HepG2 (cell line): Measurements from ENCODE around the gene PAX7. TPM values are rescaled to one million over a fixed set of nuclear protein-coding genes. Genes with fewer than 3 reads are reported as not detected.

Experiments used
- ATAC-seq: fragments of 200-7000 bp; cut with Tn5 transposase; 3 replicates; pipeline ENCODE4 v1.9.1; 2020; ENCODE audit warnings: mild to moderate bottlenecking, moderate library complexity
- BruUV-seq: library from RNA; stranded (reverse); fragments of 400-500 nt; replicated peaks from 2 replicates; lab custom pipeline; 2021; lab: Mats Ljungman, UMichigan
- CTCF ChIA-PET: fragments of 300-600 bp; formaldehyde crosslinking; extraction: SDS; loops from one replicate; lab custom pipeline; 2021; ENCODE audit warnings: low total read pairs, inconsistent platforms, low intra/inter-chr PET ratio; lab: Yijun Ruan, JAX
- POLR2A ChIA-PET: fragments of 350-600 bp; sonication (Branson Sonifier 250); formaldehyde crosslinking; loops from one replicate; lab custom pipeline; 2020; ENCODE audit warnings: antibody characterized with exemption, inconsistent platforms; lab: Yijun Ruan, JAX
- DNase-seq: peaks from one replicate; pipeline ENCODE4 v3.0.0-alpha.2; 2015; ENCODE audit warnings: low spot score
- FAIRE-seq: peaks from 3 replicates; lab custom pipeline; 2011; peaks lifted over from hg19 to GRCh38; lab: Jason Lieb, UNC
- H2AFZ ChIP-seq: one replicate; pipeline ENCODE4 v1.6.1; 2011; ENCODE audit warnings: low read length, inconsistent platforms
- H3K27ac ChIP-seq: fragments of 300-600 bp; 3 replicates; pipeline ENCODE4 v1.8.0; 2011; ENCODE audit warnings: mixed run types, mild to moderate bottlenecking, mixed read lengths, low read length, inconsistent platforms; ENCODE audit not compliant: insufficient read depth; ENCODE audit errors: extremely low read length
- H3K27me3 ChIP-seq, 2 experiments: fragments of 200-600 bp in 1 of 2; 2 replicates in 1 of 2; 3 replicates in 1 of 2; pipeline versions ENCODE4 v1.6.0 to v1.8.0; 2011; ENCODE audit warnings: low read length in 2 of 2, mild to moderate bottlenecking in 2 of 2, moderate library complexity in 2 of 2, inconsistent platforms in 1 of 2; ENCODE audit not compliant: insufficient read depth in 2 of 2, control insufficient read depth in 1 of 2
- H3K36me3 ChIP-seq, 2 experiments: fragments of 200-600 bp in 1 of 2; replicated peaks in 1 of 2; 2 replicates in 1 of 2; 3 replicates in 1 of 2; pipeline versions ENCODE4 v1.5.1 to v1.8.0; 2011; ENCODE audit warnings: low read length in 2 of 2, inconsistent platforms in 1 of 2; ENCODE audit not compliant: insufficient read depth in 2 of 2, control insufficient read depth in 1 of 2
- H3K4me1 ChIP-seq: 2 replicates; pipeline ENCODE4 v1.5.1; 2012; ENCODE audit warnings: low read length, inconsistent platforms; ENCODE audit not compliant: insufficient read depth
- H3K4me2 ChIP-seq: 2 replicates; pipeline ENCODE4 v1.6.0; 2011; ENCODE audit warnings: low read depth, low read length, inconsistent platforms
- H3K4me3 ChIP-seq, 3 experiments: fragments of 200-600 bp in 1 of 3; sonication (generic), shearing (Covaris generic) in 1 of 3; replicated peaks in 1 of 3; 2 replicates each; pipeline ENCODE4 v1.5.1; 2011 to 2016; ENCODE audit warnings: low read length in 3 of 3, inconsistent platforms in 2 of 3, low read depth in 2 of 3, mild to moderate bottlenecking in 2 of 3, control low read depth in 1 of 3, mixed read lengths in 1 of 3; ENCODE audit not compliant: insufficient read depth in 1 of 3
- H3K79me2 ChIP-seq: one replicate; pipeline ENCODE4 v1.6.1; 2011; ENCODE audit warnings: low read length, inconsistent platforms; ENCODE audit not compliant: insufficient read depth
- H3K9ac ChIP-seq: 2 replicates; pipeline ENCODE4 v1.6.0; 2011; ENCODE audit warnings: mild to moderate bottlenecking, low read depth, low read length, inconsistent platforms; ENCODE audit not compliant: insufficient read depth
- H3K9me3 ChIP-seq: 2 replicates; pipeline ENCODE4 v1.5.1; 2012; ENCODE audit warnings: mild to moderate bottlenecking, low read length
- H4K20me1 ChIP-seq: 2 replicates; pipeline ENCODE4 v1.6.0; 2011; ENCODE audit warnings: inconsistent platforms, mild to moderate bottlenecking, low read length, moderate library complexity; ENCODE audit not compliant: insufficient read depth
- GFI1 ChIP-seq: sonication (generic); formaldehyde crosslinking; IDR thresholded peaks from 2 replicates; pipeline ENCODE4 v1.5.0; 2020; ENCODE audit warnings: missing genetic modification reagents, mild to moderate bottlenecking, borderline replicate concordance
- IKZF4 ChIP-seq: sonication (generic); formaldehyde crosslinking; IDR thresholded peaks from 2 replicates; pipeline ENCODE4 v1.5.1; 2020; ENCODE audit warnings: borderline replicate concordance, mild to moderate bottlenecking, low read depth, missing genetic modification reagents; ENCODE audit errors: not compliant biosample characterization
- PTBP1 ChIP-seq: fragments of 200-400 bp; formaldehyde crosslinking; IDR thresholded peaks from 2 replicates; pipeline ENCODE4 v1.6.1; 2018; ENCODE audit warnings: low read length, low read depth; ENCODE audit not compliant: poor library complexity, severe bottlenecking
- SNAPC2 ChIP-seq: sonication (generic); formaldehyde crosslinking; IDR thresholded peaks from 2 replicates; pipeline ENCODE4 v1.8.1; 2022; ENCODE audit warnings: mild to moderate bottlenecking, missing genetic modification reagents
- ZNF768 ChIP-seq: sonication (generic); formaldehyde crosslinking; IDR thresholded peaks from 2 replicates; pipeline ENCODE4 v1.4.0; 2020; ENCODE audit warnings: missing genetic modification reagents
- WGBS: methylation state at CpG from one replicate; pipeline ENCODE4 v1.1.6; 2017; ENCODE audit warnings: low lambda C conversion rate; 5-methylcytosine and 5-hydroxymethylcytosine counted together
- in situ Hi-C: cut with HindIII; loops from 2 replicates; pipeline ENCODE4 v1.10.0; 2017; ENCODE audit warnings: low pct_unique_long_range_greater_than_20kb; ENCODE audit not compliant: extremely low pct_ligation_motif_present
- intact Hi-C: fragments of 100-400 bp; cut with micrococcal nuclease; formaldehyde crosslinking; loops from one replicate; pipeline ENCODE4 v1.10.0; 2022; ENCODE audit not compliant: unreplicated experiment
- polyA plus RNA-seq, 8 experiments: library from polyadenylated mRNA; depleted of rRNA in 3 of 8; stranded (reverse) in 7 of 8; unstranded in 1 of 8; fragments of >200 nt; fragmentation: Illumina TruSeq in 4 of 8; extraction: Trizol in 4 of 8; gene quantifications; 2 replicates each; pipeline versions ENCODE4 v1.2.1 to v1.2.3, GENCODE V29; 2011 to 2016; ENCODE audit warnings: low read depth in 4 of 8, missing spikeins in 1 of 8, mixed read lengths in 1 of 8; ENCODE audit not compliant: insufficient read depth in 1 of 8
- total RNA-seq, 5 experiments: library from RNA; depleted of rRNA; stranded (reverse); fragments of >200 nt; fragmentation: Illumina TruSeq; extraction: Trizol; gene quantifications; 2 replicates each; pipeline ENCODE4 v1.2.3, GENCODE V29; 2016; ENCODE audit warnings: low read depth in 1 of 5

PAX7 gene
- total and polyA plus RNA-seq, 2 of the 13 experiments (the other 11 are each of a cell fraction or from before 2014, with no cell fraction given) = not detected

DNA sequence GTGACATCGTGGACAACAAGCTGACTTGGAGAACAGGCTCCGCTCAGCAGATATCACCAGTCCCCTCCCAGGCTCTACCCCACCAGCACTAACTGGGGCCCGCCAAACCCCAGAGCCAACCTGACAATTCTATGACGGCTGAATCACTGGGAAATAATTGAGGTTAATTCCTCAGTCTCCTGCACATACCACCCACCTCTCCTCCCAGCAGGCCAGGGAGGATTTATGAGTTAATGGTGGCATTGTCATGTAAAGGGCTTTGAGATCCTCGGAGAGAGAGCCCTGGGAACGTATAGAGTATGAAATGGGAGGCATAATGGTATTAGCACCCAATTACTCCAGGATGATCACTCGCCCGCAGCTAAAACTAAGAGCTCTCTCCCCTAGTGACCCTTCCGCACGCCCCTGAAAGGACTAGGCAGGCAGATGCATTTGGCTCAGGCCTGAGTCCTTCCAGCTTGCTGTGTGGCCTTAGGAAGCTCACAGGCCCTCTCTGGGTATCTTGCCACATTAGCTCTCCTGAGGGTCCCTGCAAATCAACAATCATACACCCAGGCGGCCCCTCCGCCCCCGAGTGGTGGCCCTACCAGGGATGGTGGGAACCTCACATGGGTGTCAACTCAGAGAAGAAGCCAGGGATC lies 27.3 kb upstream of the PAX7 start:
- no TSS peak for BruUV-seq
- Histone ChIP-seq H3K4me1 (no peaks in the 10 kb centered on the region), H3K27ac (no peak overlapping the region), H3K9ac (no peak overlapping the region), H3K4me2 (no peak overlapping the region), H3K4me3 (no peak overlapping the region), H3K9me3 (no peaks in the 10 kb centered on the region), H4K20me1 (0 out of 2 replicates have a peak, but pooled peaks cover 2% of the 10 kb centered on the region), H3K36me3 (no peaks in the 10 kb centered on the region), H2AFZ (no peak overlapping the region), H3K79me2 (no peaks in the 10 kb centered on the region), H3K27me3 (peaks cover 0 to 48% of the 10 kb centered on the region in 2 experiments; a peak in 3 of 5 replicates)
- in situ Hi-C loops = loop anchor here (5.0 kb wide), 1 partner anchor 79 kb away; no protein-coding TSS in a partner anchor
- CTCF ChIA-PET = no interaction called here
- intact Hi-C loops = no loop called here
- FAIRE-seq (no peak), DNase-seq (no peak), ATAC-seq (no peak)
- no peak for TF ChIP-seq PTBP1
- TF ChIP-seq ZNF768 = peak; percentile 74
- TF ChIP-seq IKZF4 (CRISPR knock-in tag) = no peak
- POLR2A ChIA-PET = no interaction called here
- WGBS = 20% methylated on average over 4 of the region's 13 CpGs

DNA sequence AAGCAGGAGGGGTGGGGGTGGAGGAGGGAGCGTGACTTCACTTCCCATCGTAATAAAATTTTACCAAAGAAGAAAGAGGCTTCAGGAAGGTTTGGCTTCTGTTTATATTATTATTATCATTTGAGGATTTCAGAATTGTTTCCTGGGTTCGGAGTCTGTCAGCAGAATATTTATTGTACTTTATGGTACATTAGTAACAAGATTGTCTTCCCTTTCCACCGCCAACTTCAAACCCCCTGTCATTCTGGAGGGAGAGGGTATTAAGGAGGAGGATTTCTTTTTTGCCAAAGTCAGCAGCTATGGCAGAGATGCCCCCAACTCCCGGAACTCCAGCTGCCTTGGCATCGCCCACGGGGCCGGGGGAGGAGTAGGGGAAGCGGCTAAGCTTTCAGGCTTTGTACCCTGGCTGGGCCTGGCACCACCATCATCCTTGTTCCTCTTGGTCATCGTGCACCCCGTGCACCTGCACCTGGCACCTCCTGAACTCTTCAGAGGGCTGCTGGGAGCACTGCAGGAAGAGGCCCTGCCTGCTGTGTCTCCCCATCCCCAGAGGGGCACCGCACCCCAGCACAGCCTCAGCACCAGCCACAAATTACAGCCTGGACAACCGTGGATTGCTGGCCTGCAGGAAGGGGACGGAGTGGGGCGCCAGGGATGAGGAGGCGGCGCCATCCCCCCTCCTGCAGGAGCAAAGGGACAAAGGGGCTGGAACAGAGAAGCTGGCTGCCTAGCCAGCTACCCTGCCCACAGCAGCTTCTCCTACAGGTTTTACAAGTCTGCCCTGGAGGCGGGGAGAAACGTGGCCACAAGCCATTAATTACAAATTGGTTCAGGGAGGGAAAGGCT lies 24.0 kb upstream of the PAX7 start:
- Histone ChIP-seq H3K4me2 (no peak overlapping the region), H3K79me2 (no peaks in the 10 kb centered on the region), H3K36me3 (no peaks in the 10 kb centered on the region), H3K9ac (no peak overlapping the region), H4K20me1 (0 out of 2 replicates have a peak, but pooled peaks cover 2% of the 10 kb centered on the region), H3K4me1 (no peaks in the 10 kb centered on the region), H3K27me3 (peaks cover 0 to 44% of the 10 kb centered on the region in 2 experiments; a peak in 3 of 5 replicates), H2AFZ (no peak overlapping the region), H3K9me3 (no peaks in the 10 kb centered on the region), H3K27ac (no peak overlapping the region), H3K4me3 (no peak overlapping the region)
- ATAC-seq = no peak
- CTCF ChIA-PET = no interaction called here
- WGBS = 4% methylated on average over 14 of the region's 19 CpGs
- TF ChIP-seq GFI1 (CRISPR knock-in tag) (no peak), SNAPC2 (CRISPR knock-in tag) (no peak)
- DNase-seq = no peak
- in situ Hi-C loops (no loop called here), intact Hi-C loops (no loop called here)
- no peak for FAIRE-seq
- BruUV-seq = no TSS peak
- POLR2A ChIA-PET = no interaction called here
